ENCODE results near the gene ZBTB37.

GRCh38 chr1:173887627-173888026 is 19.4 kb downstream of the ZBTB37 start:
- TF ChIP-seq, protein P1, sequence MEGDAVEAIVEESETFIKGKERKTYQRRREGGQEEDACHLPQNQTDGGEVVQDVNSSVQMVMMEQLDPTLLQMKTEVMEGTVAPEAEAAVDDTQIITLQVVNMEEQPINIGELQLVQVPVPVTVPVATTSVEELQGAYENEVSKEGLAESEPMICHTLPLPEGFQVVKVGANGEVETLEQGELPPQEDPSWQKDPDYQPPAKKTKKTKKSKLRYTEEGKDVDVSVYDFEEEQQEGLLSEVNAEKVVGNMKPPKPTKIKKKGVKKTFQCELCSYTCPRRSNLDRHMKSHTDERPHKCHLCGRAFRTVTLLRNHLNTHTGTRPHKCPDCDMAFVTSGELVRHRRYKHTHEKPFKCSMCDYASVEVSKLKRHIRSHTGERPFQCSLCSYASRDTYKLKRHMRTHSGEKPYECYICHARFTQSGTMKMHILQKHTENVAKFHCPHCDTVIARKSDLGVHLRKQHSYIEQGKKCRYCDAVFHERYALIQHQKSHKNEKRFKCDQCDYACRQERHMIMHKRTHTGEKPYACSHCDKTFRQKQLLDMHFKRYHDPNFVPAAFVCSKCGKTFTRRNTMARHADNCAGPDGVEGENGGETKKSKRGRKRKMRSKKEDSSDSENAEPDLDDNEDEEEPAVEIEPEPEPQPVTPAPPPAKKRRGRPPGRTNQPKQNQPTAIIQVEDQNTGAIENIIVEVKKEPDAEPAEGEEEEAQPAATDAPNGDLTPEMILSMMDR (IDR thresholded peaks at IDR 0.05 in 8 of 11, conservative IDR thresholded peaks at IDR 0.05 in 3 of 11) = no peak
- TF ChIP-seq POLR2A (IDR thresholded peaks at IDR 0.05) = no peak

All from spleen (tissue), 7 donors.